ENCODE data around the gene BICC1.
A peak's percentile ranks its signal among the peaks of the same experiment; 100 is the strongest.

The BICC1 gene

DNA sequence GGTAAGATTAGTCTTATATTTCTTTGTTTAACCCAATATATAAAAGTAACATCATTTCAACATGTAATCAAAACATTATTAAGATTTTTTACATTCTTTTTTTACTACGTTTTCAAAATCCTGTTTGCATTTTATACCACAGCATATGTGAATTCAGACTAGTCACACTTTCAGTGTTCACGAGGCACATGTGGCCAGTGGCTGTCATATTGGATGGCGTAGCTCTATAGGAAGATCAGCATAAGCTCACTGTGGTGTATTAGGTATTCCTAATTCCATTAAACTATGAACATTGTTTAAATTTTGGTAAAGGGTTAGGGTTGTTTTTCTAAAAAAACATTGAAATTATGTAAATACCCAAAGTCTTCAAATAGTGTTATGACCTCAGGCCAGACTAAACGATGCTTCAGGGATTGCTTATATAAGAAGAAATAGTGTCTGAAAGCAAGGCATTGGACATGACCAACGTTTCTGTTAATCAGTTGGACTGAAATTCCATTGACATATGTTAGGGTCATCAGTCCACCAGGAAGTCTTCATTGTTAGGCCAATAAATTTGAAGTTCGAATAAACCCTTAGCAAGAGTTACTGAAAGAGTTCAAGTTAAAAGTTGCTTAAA is 97.0 kb downstream of the BICC1 start:
- DNase-seq = peak; percentile 60

DNA sequence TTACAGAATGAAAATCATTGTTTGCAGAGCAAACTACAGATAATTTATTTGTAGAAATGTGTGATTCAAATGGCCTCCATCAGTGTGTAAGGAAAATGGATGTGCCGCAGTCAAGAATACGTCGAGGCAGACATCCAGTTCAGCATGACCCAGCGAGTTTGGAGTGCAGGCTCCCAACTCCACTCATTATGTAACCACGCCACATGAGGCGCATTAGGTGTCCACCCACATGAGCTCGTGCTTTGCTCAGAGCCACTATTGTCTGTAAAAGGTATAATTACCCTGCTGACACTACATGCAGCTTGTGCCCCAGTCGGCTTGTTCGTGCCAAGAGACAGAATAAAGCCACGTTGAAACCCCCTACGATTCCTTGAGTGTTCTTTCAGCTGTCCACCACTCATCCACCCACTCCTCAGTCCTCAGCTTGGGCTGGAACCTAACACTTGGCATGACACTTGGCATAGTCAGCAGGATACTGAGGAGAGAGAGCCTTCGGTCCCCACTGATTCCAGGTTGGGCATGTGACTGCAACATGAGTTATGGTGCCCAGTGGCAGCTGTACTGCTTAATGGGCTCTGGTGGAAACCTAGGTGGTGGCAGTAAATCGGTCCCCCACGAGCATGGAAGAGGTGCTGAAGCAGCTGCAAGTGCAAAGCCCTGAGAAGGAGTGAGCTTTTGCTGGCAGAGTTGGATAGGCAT is 102.7 kb downstream of the BICC1 start:
- DNase-seq = no peak

DNA sequence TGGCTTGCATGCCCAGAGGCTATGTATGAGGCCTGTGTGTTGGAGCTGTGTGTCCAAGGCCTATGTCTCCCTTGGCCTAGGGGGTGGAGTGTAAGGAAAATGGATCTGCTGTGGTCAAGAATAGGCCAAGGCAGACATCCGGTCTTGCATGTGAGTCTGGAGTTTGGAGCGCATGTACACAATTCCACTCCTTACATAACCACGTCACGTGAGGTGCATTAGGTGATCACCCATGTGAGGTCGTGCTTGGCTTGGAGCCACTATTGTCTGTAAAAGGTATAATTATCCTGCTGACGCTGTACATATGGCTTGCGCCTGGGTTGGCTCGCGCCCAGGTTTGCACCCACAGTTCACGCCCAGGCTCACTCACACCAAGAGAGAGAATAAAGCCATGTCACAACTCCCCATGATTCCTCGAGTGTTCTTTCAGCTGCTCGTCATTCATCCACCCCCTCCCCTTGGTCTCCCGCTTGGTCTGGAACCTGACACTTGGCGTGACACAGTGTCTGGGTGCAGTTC is 105.5 kb downstream of the BICC1 start:
- no peak for DNase-seq

DNA sequence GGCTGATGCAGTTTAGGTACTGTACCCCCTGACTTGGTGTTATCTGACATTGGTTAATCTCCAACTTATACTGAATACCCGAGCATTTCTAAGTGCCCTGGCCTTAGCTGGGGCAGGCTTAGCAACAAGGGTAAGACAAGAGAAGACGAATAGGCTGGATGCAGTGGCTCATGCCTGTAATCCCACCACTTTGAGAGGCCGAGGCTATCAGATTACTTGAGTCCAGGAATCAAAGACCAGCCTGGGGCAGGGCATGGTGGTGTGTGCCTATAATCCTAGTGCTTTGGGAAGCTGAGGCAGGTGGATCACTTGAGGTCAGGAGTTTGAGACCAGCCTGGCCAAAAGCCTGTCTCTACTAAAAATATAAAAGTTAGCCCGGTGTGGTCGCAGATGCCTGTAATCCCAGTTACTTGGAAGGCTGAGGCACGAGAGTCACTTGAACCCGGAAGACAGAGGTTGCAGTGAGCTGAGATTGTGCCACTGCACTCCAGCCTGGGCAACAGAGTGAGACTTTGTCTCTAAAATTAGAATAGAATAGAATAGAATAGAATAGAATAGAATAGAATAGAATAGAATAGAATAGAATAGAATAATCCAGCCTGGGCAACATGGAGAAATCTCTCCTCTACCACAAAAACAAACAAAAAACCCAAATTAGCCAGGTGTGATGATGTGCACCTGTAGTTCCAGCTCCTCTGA is 108.9 kb downstream of the BICC1 start:
- DNase-seq = no peak

DNA sequence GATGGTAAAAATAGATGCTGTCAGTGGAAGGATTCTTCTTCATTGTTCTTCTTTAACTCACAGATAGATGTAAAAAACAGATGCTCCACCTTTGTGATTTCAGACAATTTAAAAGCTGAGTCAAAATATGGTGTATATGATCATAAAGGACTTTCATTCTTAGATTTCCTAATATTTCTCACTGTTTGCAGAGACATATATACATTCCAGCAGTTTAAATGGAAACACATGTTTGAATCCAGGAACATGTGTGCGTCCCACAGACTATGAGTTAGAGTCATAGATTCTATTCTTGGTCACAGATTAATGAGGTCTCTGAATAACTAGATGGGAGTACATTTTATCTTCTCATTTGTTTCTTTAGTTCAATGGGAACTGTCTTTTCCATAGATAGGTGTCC is 109.6 kb downstream of the BICC1 start:
- peak; percentile 93 for DNase-seq

DNA sequence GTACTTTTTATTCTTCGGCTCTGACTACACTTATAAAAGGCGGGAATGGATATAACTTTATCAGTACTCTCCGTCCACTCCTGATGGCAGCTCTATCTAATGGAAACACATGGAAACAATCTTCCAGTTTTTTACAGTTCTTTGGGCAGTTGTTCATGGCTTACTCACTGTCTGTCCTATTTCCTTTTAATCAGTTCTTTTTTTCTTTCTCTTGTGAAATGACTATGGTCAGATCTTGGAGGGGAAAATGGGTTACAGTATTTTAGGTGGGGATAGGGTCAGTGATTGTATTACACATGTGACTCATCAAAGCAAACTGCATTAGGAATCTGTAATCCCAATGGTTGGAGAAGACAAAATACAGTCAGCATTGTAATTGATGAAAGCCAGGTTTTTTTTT is 112.4 kb downstream of the BICC1 start:
- DNase-seq = peak; percentile 98

DNA sequence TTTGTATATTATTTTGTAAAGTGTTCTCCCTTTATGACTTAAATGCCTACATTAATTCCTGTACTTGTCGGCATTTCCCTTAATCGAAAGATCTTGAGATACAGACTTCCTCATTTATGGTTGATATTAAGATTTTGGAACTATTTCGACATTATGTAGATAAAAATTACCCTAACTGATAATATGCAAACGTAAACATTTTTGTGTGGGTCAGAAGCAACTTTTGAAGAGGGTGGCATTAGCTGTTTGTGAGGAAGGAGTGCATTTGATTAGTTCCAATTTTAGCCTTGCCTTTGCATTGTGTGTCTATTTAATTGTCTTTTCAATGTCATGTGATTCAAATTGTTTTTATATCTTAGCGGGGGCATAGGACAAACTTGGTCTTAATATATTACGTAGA is 114.7 kb downstream of the BICC1 start:
- no peak for DNase-seq

DNA sequence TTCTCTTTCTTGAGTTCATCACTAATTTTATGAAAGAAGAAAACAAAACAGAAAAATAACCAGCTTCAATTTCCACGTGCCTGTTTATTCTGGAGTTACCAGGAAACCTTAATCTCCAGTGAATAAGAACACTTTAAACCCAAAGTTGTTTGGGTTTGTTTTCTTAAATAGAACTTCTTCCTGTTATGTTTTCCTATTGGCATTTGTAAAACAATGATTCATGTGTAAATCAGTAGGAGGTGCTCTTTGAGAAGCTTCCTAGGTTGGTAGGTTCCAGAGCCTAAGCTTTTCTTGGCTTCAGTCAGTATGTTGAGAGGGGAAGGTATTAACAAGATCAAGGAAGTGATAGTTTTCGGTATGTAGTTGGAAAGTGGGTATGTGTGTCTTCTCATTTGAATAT is 119.0 kb downstream of the BICC1 start:
- DNase-seq = no peak

DNA sequence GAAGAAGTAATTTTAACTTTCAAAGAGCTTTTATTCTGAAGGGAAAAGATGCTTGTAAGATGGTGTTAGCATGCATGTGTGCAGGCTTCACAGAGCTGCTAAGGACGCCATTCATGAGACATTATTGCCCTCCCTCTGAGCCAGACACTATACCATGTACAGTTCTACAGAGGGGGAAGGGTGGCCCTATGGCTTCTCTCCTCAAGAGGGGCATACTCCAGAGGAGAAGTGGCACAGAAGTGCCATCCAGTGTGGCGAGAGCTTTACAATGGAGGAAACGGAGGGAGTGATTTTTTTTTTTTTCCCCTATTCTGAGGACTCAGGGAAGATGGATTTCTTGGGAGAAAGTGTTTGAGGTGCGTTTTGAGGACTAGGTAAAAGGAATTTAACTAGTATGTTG is 119.5 kb downstream of the BICC1 start:
- DNase-seq = no peak

DNA sequence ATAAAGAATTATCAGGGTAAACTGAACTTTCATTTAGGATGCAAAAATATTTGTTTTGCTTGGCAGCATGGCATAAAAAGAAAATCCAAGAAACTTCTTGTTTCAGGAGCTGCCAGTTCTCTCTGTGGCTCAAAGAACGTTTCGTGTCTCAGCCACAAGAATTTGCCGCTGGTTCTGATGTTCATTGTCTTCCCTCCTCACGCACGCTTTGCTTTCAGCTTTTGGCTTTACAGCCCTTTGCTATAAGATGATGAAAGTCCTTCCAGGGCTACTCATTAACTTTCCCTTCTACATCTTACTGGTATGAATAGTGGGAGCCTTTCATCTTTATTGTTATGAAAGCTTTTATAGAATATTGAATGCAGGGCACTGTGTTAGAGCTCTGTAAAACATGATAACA is 124.7 kb downstream of the BICC1 start:
- peak; percentile 79 for DNase-seq

DNA sequence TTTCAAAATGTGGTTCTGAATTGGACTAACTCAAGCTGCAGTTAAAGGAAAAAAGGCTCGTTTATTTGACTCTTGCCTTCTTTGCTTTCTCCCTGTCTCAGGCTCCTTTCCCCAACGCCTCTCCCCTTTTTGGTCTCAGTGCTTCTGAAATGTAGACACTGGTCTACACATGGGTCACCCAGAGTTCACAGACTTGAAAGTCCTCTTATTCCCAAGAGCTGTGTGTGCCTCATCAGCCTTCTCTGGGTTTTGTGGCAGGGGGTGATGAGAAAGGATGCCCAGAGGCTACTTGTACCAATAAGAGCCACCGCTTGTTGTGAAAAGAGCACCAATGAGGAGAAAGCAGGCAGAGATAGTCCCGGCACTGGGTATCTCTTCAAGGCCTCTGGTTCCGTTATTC is 125.7 kb downstream of the BICC1 start:
- no peak for DNase-seq

DNA sequence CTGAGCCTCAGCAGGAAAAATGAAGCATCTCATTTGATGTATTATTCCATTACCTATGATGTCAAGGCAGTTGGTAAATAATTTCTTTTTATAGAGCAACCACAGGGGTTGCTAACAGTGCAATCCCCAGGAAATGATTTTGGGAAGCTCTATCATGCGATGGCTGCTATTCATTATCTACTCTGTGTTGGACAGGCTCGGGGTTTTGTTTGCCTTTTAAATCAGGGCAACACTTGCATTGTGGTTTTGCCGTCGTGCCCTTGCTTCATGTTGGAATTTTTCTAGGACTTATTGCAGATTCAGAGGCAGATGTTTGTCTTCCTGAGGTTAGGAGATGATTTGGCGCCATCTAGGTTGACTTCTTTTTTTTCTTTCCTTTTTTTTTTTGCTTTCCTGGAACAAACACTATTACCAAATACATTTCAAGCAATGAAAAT is 128.4 kb downstream of the BICC1 start:
- peak; percentile 99 for DNase-seq

DNA sequence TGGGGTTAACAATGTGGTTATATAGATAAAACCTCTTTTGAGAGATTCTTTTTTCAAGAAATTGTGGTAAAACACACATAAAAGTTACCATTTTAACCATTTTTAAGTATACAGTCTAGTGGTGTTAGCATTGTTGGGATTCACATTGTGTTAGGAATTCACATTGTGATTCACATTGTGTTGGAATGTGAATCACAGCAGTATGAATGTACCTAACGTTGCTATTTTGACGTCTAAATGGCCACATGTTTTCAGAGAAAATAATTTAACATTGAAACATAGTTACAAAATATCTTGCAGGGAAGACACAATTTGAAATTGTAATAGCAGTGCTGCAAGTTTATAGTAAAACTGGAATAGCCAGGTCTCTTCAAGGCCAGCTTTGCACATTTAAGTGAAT is 129.0 kb downstream of the BICC1 start:
- peak; percentile 89 for DNase-seq

DNA sequence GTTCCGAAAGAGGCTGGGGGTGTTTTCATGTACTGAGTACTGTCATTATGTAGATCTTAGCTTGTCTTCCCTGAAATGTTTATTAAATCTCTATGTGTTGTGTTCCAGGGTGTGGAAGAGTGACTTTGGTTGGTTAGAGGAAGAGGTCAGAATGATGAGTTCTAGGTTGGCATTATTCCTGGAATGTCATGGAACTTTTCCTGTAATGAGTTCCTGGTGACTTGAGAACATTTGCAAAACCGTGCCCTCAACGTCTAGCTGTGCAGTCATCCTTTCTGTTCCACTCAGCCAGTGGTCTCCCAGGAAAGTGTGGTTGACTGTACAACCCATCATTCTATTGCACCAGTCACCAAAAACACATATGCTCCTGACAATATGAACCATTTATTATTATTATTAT is 129.6 kb downstream of the BICC1 start:
- DNase-seq = peak; percentile 57

DNA sequence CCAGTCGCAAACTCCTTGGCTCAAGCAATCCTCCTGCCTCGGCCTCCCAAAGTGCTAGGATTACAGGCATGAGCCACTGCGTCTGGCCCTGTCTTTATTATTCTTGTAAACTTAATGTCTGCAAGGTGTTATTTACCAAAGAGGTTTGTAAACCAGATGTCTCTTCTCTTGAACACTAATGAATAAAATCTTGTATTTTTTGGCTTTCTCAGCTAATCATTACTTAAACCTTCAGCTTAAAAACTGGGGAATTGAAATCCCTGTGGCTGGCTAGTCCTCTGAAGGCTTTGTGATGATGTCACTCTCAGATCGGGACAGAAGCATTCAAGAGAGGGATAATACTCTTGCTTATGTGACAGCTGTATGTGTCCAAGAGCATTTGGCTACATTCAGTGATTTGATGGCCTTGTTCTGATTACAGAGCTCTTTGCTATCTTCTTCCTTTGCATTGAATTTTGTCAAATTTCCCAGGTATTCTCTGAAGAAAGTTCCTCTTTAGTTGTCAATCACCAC is 130.3 kb downstream of the BICC1 start:
- no peak for DNase-seq

DNA sequence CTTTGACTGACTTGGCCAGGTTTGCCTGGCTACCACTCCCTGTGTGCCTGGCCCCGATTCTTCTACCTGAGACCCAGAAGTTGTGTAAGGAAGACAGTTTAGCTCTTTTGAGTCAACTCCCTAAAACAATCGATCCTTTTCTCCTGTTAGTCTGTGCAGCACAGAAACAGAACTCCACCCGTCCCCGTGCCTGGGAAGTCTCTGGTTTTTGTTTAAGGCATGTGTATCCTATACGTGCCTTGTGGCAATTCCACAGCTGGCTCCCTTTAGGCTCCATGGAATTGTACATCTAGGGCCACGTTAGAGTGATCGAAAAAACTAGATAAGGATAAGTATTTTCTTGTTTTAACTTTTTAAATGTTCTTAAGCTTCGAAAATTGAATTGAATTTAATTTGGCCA is 131.6 kb downstream of the BICC1 start:
- no peak for DNase-seq

DNA sequence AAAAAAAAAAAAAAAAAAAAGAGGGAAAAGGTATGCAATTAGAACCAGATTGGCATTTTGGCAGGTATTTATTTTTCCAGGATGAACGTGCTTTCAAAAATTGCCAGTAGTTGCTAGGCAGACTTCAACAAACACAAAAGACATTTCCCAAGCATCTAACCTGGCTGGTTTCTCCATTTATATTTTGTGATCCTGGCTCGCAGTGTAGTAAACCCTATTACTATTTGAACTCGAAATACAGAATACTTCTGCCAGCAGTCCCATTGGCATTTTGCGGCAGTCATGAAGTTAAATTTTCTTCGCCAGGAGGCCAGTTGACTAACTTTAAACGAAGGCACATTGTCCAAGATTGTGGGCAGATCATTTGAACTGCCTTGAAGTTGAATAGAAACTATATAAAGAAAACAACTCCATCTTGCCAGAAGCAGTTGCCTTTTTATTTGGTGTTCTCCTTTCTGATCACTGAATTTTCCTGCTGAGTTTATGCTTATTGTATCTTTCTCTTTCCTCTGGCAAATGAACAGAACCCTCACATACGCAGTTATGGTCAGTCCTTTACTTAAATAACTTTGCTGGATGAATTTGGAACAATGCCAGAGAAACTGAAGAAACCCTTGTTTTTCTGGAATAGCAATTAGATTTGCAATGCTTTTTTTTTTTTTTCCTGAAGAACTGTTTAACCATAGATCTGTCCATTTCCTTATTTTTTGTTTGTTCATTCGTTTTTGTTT is 132.9 kb downstream of the BICC1 start:
- DNase-seq = no peak

DNA sequence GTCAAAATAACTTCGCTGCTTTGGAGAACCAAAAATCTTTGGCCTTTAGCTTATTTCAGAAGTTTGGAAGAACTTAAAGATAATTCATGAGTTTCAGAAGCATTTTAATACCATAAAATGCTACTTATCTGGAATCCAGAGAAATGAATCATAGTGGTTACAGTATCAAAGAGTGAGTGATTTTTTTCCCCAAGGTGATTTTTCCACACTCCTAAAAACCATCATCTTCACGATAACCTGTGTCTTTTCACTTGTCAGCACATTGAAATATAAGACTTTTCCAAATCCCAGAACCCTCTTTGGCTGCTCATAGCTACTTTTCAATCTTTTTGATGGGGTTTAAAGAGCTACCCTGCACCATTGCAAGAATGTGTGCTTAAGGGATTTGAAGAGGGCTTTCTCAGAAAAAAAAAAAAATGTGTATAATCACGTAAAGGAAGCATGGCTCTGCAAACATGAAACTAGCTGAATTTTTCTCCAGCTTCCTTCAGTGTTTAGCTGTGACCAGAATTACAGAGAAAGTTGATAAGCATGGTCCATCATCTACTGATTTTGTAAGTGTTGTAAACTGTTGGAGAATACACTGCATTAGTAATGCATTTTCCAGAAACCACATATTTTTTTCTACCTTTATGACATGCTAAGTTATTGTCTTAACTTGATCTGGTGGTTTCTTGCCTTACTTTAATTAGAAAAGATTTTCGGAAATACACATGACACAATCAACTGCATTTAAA is 134.9 kb downstream of the BICC1 start:
- peak; percentile 56 for DNase-seq

DNA sequence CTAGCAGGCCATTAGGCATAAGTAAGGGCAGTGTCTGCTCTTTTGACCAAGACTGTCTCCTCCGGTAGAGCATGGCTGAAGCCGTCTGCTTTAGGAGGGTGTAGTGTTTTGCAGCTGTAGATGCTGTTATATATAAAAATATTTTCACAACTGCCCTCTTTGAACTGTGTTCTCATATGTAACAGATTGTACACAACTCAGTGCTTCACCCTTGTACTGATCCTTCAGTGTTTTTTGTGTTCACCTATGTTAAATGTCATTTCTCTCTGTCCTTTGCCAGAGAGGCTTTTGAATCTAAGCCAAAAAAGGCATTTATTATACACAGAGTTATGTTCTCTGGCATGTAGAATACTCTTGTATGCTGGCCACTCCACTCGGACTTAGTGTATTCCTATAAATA is 135.5 kb downstream of the BICC1 start:
- no peak for DNase-seq

DNA sequence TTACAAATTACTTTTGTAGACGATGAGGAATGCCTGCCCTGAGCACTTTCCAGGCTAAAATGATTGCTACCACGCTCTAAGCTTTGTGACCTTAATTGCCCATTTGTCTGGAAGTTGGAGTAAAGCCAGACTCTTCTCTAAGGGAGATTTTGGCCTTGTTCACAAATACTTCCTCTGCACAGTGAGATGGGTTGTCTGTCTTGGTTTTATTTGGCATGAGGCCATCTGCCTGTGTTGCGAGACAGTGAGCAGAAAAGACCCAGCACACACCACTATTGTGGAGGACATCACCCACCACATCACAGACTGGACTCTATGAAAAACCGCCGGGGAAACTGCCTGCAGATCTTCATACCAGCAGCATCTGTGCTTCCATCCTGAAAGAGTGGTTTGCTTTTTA is 138.4 kb downstream of the BICC1 start:
- DNase-seq = peak; percentile 95

DNA sequence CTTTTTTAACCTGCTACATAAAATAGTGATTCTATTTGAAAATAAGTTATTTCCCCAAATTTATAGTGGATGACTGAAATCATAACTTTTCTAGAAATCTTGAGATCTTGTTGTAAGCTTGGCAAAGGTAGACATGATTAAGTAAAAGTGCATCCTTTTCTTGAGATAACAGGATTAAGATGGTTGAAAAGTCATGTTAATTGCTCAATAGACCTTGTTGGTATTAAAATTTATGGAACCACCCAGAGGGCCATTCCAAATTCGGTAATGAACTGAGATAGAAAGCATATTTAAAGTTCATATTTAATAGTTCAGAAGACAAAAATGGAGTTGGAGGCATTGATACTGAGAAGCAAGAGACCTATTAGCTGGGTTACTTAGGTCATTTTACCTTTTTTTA is 139.1 kb downstream of the BICC1 start:
- no peak for DNase-seq

DNA sequence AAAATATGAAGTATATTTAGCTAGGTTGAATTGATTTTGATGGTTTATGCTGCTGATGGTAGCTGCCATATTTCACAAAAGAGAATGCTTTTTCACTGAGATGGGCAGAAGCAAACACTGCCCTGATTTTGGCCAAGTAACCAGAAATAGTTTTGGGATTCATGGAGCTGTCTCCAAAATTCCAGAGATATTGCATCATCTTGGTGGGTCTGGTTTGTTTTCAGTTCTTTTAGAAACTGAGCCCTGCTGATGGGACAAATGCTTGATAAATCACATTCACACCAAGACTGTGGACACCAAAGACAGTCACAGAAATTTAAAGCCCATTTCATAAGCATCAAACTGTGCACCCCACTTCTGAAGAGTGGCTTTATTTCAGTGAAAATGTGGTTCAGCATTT is 140.5 kb downstream of the BICC1 start:
- DNase-seq = peak; percentile 90
